ENCODE measurements around the gene ELAC2.
A peak's percentile ranks its signal among the peaks of the same experiment; 100 is the strongest.

ELAC2 gene

GRCh38 chr17:13004336-13004735 lies 13.5 kb downstream of the ELAC2 start:
- H3K4me3 ChIP-seq = no peak overlapping the region
- no peaks in the 10 kb centered on the region for H3K4me1 ChIP-seq
- no peaks in the 10 kb centered on the region for H3K9me3 ChIP-seq
- DNase-seq = peak in 1 of 2 donors; percentile 1
- TF ChIP-seq CTCF (IDR thresholded peaks at IDR 0.05) = no peak
- H3K36me3 ChIP-seq = peaks cover 73 to 96% (median 93%) of the 10 kb centered on the region in 3 donors
- no peaks in the 10 kb centered on the region for H3K27me3 ChIP-seq
- no peak overlapping the region for H3K27ac ChIP-seq
- intact Hi-C loops (cut with DNase I; ENCODE audit: low total_unique reads) = loop anchor here (5.0 to 10.0 kb wide), 4 partner anchors 337 to 980 kb away; partner anchors contain the start of genes MAP2K4 and MYOCD

GRCh38 chr17:13003927-13004326 lies 13.9 kb downstream of the ELAC2 start:
- no peaks in the 10 kb centered on the region for H3K27me3 ChIP-seq
- intact Hi-C loops (cut with DNase I; ENCODE audit: low total_unique reads) = loop anchor here (5.0 to 10.0 kb wide), 4 partner anchors 337 to 979 kb away; partner anchors contain the start of genes MAP2K4 and MYOCD
- no peak for TF ChIP-seq CTCF (IDR thresholded peaks at IDR 0.05)
- no peaks in the 10 kb centered on the region for H3K9me3 ChIP-seq
- peak in 1 of 2 donors; percentile 2 for DNase-seq
- H3K36me3 ChIP-seq = peaks cover 73 to 99% (median 93%) of the 10 kb centered on the region in 3 donors
- no peak overlapping the region for H3K27ac ChIP-seq
- H3K4me3 ChIP-seq = no peak overlapping the region
- no peaks in the 10 kb centered on the region for H3K4me1 ChIP-seq

- peaks cover 73 to 99% (median 93%) of the 10 kb centered on the region in 3 donors for H3K36me3 ChIP-seq
- no peak for TF ChIP-seq CTCF (IDR thresholded peaks at IDR 0.05)
- no peak overlapping the region for H3K4me3 ChIP-seq
- H3K27ac ChIP-seq = no peak overlapping the region
- intact Hi-C loops (cut with DNase I; ENCODE audit: low total_unique reads) = loop anchor here (5.0 to 10.0 kb wide), 4 partner anchors 336 to 979 kb away; partner anchors contain the start of genes MAP2K4 and MYOCD
- no peaks in the 10 kb centered on the region for H3K4me1 ChIP-seq
- H3K27me3 ChIP-seq = no peaks in the 10 kb centered on the region
- no peaks in the 10 kb centered on the region for H3K9me3 ChIP-seq
- peak in 1 of 2 donors; percentile 63 for DNase-seq
Observed at GRCh38 chr17:13003454-13003851, 14.4 kb downstream of the ELAC2 start.

GRCh38 chr17:13002761-13003453 lies 14.9 kb downstream of the ELAC2 start:
- Histone ChIP-seq H3K9me3 (no peaks in the 10 kb centered on the region), H3K4me3 (no peak overlapping the region), H3K27ac (no peak overlapping the region), H3K36me3 (peaks cover 73 to 99% (median 93%) of the 10 kb centered on the region in 3 donors), H3K4me1 (no peaks in the 10 kb centered on the region), H3K27me3 (no peaks in the 10 kb centered on the region)
- intact Hi-C loops (cut with DNase I; ENCODE audit: low total_unique reads) = loop anchor here (5.0 to 10.0 kb wide), 4 partner anchors 336 to 978 kb away; partner anchors contain the start of genes MAP2K4 and MYOCD
- peak; percentile 80 to 83 for TF ChIP-seq CTCF (IDR thresholded peaks at IDR 0.05)
- DNase-seq = peak; percentile 85 to 86

- TF ChIP-seq CTCF (IDR thresholded peaks at IDR 0.05) = no peak
- Histone ChIP-seq H3K4me1 (no peaks in the 10 kb centered on the region), H3K9me3 (no peaks in the 10 kb centered on the region), H3K36me3 (peaks cover 78 to 99% (median 95%) of the 10 kb centered on the region in 3 donors), H3K4me3 (no peak overlapping the region), H3K27me3 (no peaks in the 10 kb centered on the region), H3K27ac (no peak overlapping the region)
- intact Hi-C loops (cut with DNase I; ENCODE audit: low total_unique reads) = loop anchor here (5.0 to 10.0 kb wide), 4 partner anchors 335 to 977 kb away; partner anchors contain the start of genes MAP2K4 and MYOCD
- DNase-seq = peak in 1 of 2 donors; percentile 44
Observed at GRCh38 chr17:13001991-13002615, 15.7 kb downstream of the ELAC2 start.

Measured in tibial artery (tissue), 4 donors.